GM12864 (cell line): ENCODE measurements around the gene DBI.
"Not testable (repeated sequence)": the region's sequence is repeated elsewhere in the genome, so short reads cannot be mapped to it uniquely, and the experiment has no call there.

ENCODE experiments used
- DNase-seq: peaks from one replicate; pipeline ENCODE4 v3.0.0-alpha.2; 2011; ENCODE audit warnings: low read depth
- H3K4me3 ChIP-seq: 2 replicates; pipeline ENCODE4 v1.5.1; 2011; ENCODE audit warnings: mild to moderate bottlenecking, low read depth, low read length, control low read depth
- TF ChIP-seq, protein P1 (sequence below): IDR thresholded peaks from 2 replicates; pipeline ENCODE4 v1.5.1; 2011; ENCODE audit warnings: low read depth, mild to moderate bottlenecking, moderate library complexity, low read length, control low read depth, inconsistent platforms; ENCODE audit errors: missing control alignments

DBI gene

GRCh38 chr2:119397196-119397595 is 30.4 kb downstream of the DBI start:
- TF ChIP-seq, protein P1, sequence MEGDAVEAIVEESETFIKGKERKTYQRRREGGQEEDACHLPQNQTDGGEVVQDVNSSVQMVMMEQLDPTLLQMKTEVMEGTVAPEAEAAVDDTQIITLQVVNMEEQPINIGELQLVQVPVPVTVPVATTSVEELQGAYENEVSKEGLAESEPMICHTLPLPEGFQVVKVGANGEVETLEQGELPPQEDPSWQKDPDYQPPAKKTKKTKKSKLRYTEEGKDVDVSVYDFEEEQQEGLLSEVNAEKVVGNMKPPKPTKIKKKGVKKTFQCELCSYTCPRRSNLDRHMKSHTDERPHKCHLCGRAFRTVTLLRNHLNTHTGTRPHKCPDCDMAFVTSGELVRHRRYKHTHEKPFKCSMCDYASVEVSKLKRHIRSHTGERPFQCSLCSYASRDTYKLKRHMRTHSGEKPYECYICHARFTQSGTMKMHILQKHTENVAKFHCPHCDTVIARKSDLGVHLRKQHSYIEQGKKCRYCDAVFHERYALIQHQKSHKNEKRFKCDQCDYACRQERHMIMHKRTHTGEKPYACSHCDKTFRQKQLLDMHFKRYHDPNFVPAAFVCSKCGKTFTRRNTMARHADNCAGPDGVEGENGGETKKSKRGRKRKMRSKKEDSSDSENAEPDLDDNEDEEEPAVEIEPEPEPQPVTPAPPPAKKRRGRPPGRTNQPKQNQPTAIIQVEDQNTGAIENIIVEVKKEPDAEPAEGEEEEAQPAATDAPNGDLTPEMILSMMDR, result no peak
- no peak for DNase-seq
- no peak overlapping the region for H3K4me3 ChIP-seq

GRCh38 chr2:119402106-119402505 is 35.3 kb downstream of the DBI start:
- no peak overlapping the region for H3K4me3 ChIP-seq
- no peak for DNase-seq
- TF ChIP-seq, protein P1, result no peak

- H3K4me3 ChIP-seq, result no peak overlapping the region
- no peak for DNase-seq
- TF ChIP-seq, protein P1, result no peak
Observed at GRCh38 chr2:119402645-119403560, 36.1 kb downstream of the DBI start.

DNA sequence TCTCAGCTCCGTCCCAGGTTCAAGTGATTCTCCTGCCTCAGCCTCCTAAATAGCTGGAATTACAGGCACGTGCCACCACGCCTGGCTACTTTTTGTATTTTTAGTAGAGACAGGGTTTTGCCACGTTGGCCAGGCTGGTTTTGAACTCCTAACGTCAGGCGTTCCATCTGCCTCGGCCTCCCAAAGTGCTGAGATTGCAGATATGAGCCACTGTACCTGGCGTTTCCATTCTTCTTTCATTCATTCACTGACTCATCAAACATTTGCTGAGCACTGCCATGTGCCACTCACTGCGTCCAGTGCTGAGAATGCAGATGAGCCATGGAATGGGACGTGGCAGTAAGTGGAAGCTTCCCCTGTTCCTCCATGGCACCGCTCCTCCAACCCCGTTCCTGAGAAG is 36.8 kb downstream of the DBI start:
- DNase-seq, H3K4me3 ChIP-seq: not testable (repeated sequence)

DNA sequence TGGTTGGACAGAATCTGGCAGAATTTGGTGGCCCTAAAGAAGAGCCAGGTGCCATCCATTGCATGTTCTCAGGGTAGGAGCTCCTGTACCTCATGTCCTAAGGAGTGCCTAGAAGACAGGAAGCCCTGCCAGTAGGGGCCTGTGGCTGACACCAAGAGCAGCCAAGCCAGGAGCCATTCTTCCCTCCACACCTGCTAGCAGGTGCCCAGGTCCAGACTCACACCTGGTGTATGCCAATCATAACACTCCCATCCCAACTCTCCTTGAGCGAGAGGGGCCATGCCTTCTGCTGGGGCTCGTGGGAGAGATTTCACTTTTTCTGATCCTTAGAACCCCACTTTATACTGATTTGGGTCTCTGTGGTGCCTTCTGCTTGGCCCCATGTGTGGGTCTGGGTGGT is 38.4 kb downstream of the DBI start:
- TF ChIP-seq, protein P1, result no peak
- H3K4me3 ChIP-seq, result no peak overlapping the region
- DNase-seq, result no peak

DNA sequence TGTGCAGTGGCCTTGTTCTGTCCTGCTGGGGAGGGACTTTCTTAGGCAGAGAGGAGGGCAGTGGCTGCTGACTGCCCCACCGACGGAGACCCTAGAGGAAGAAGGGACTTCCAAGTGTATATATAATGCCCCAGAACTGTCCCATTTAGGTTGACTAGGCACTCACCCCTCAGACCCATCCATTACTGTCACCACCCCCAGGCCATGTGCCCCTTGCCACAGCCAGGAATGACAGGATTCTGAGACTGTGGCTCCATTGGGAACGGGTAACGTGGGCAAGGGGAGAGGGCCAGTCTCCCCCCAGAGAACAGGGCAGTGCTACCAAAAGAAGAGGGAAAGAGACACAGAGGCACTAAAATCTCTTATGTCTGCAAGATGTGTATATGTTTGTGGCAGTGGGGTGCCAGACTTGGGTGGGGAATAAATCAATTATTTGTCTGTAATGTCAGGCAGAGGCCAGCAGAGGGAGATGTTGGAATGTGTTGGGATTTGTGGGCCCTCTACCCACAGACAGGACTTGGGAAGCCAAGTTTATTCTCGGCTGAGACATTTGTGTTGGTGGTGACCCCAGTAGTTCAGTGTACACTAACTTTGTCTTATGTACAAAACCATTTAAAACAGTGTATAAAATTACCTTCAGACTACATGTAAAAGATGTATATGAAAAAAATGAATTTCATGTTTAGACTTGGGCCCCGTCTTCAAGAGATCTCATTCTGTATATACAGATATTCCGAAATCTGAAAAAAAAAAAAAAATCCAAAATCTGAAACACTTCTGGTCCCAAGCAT is 40.8 kb downstream of the DBI start:
- DNase-seq, result peak; percentile 13
- no peak overlapping the region for H3K4me3 ChIP-seq
- TF ChIP-seq, protein P1, result peak; percentile 77

DNA sequence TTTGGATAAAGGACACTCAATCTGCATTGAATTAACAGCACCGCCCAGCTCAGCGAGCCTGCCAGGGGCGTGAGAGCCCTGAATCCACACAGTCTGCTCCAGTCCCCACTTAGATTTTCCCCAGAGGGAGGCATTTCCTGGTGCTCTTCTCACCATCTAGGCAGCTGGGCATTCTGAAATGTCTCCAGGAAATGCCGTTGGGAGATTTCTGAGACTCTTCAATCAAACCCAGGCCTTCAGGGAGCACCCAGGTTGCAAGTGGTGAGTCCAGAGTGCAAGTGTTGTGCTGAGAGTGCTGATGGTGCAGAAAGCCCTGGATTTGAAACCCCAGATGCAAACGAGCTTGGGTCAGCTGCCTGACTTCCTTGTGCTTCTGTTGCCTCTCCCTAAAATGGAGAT is 41.4 kb downstream of the DBI start:
- TF ChIP-seq, protein P1, result no peak
- DNase-seq, result no peak
- H3K4me3 ChIP-seq, result no peak overlapping the region
